Stimulated activated CD8-positive, alpha-beta memory T cell treated with anti-CD3 and anti-CD28 coated beads, Interleukin-4, amount 100 ng/mL, for 48 hours (primary cell): ENCODE results near the gene PSMA8.
A peak's percentile ranks its signal among the peaks of the same experiment; 100 is the strongest.
"Not testable (repeated sequence)": the region's sequence is repeated elsewhere in the genome, so short reads cannot be mapped to it uniquely, and the experiment has no call there.

Experiments used
- DNase-seq: peaks from one replicate; pipeline ENCODE4 v3.0.0-alpha.2; 2020

PSMA8 gene

DNA sequence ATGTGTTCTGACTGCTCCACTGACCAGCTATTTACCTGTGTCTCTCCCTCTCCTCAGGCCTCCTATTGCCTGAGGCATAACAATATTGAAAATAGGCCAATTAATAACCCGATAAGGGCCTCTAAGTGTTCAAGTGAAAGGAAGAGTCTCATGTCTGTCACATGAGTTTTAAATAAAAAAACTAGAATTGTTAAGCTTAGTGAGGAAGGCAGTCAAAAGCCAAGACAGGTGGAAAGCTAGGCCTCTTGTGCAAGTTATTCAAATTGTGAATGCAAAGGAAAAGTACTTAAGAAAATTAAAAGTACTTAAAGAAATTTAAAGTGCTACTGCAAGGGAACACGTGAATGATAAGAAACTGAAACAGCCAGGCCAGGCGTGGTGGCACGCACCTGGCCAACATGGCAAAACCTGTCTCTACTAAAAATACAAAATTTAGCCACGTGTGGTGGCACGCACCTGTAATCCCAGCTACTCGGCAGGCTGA, 47.7 kb downstream of the PSMA8 start:
- DNase-seq: no peak

- DNase-seq: no peak
Measured at GRCh38 chr18:26183395-26184112, 49.9 kb downstream of the PSMA8 start.

DNA sequence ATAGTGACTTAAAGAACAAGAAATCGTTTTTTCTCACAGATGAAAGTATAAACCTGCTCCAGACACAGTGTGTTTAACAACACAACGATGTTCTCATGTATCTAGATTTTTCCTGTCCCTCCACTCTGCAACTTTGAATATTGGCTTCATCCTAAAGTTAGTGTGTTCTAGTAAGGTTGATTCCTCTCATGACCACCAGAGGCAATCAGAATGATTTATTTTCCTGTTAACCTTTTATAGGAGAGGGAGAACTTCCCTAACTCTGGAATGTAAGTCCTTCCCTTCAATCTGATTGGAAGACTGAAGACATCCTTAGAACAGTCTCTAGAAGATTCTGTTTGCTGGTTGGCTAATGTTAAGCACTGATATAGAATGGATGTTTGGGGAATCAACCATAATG, 51.6 kb downstream of the PSMA8 start:
- no peak for DNase-seq

GRCh38 chr18:26190506-26190905, 56.8 kb downstream of the PSMA8 start:
- DNase-seq: peak; percentile 46

DNA sequence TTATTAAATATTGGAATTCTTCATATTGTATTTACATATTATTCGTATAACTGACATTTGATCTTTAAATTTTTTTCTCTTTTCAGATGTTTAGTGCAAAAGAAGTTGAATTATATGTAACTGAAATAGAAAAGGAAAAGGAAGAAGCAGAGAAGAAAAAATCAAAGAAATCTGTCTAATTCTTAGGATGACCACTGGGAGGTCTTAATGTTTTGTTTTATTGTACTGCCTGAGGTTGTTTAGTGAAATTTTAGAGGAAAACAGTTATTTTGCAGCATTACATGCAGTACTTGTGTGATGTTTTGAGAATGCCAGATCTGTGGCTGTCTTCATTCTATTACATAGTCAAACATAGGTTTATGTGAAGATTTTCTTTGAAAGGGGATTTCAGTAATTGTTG, 58.6 kb downstream of the PSMA8 start:
- no peak for DNase-seq

- no peak for DNase-seq
Measured at GRCh38 chr18:26196605-26197004, 62.9 kb downstream of the PSMA8 start.

GRCh38 chr18:26202001-26202400, 68.3 kb downstream of the PSMA8 start:
- not testable (repeated sequence) for DNase-seq

GRCh38 chr18:26205318-26205717, 71.6 kb downstream of the PSMA8 start:
- no peak for DNase-seq

- no peak for DNase-seq
Measured at GRCh38 chr18:26206488-26206887, 72.8 kb downstream of the PSMA8 start.

- DNase-seq: no peak
Measured at GRCh38 chr18:26207937-26208336, 74.3 kb downstream of the PSMA8 start.

DNA sequence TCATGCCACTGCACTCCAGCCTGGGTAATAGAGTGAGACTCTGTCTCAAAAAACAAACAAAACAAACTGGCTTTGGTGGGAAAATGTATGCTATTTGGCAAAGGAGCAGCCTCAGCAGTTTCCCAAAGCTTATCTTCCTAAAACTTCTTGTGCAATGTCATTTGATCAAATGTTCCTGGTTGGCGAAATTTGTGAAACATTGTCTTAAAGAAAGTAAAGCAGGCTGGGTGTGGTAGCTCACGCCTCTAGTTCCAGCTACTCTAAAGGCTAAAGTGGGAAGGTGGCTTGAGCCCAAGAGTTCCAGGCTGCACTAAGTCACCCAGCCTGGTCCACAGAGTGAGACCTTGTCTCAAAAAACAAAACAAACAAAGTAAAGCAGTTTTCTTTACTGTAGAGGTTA, 75.3 kb downstream of the PSMA8 start:
- DNase-seq: no peak

DNA sequence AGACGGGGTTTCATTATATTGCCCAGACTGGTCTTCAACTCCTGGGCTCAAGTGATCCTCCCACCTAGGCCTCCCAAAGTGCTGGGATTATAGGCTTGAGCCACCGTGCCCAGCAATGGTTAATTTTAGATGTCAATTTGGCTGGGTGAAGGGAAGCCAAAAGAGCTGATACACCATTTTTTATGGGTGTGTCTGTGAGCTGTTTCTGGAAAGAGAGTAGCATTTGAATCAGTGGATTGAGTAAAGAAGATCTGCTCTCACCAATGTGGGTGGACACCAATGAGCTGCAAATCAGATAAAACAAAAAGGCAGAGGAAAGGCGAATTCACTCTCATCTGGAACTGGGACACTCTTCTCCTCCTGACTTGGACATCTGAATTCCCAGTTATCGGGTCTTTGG, 76.5 kb downstream of the PSMA8 start:
- no peak for DNase-seq

- peak; percentile 39 for DNase-seq
Measured at GRCh38 chr18:26215247-26215970, 81.7 kb downstream of the PSMA8 start.

- no peak for DNase-seq
Measured at GRCh38 chr18:26225022-26225693, 91.5 kb downstream of the PSMA8 start.

- no peak for DNase-seq
Measured at GRCh38 chr18:26225915-26226228, 92.2 kb downstream of the PSMA8 start.

- peak; percentile 95 for DNase-seq
Measured at GRCh38 chr18:26226229-26227050, 92.8 kb downstream of the PSMA8 start, which contains the start of gene TAF4B. Gene TAF4B (plus strand): TSS chr18:26226445. CDS start chr18:26226934, 489 bp downstream.

- DNase-seq: no peak
Measured at GRCh38 chr18:26227051-26227670, 93.5 kb downstream of the PSMA8 start.

- DNase-seq: no peak
Measured at GRCh38 chr18:26228562-26229260, 95.0 kb downstream of the PSMA8 start.

DNA sequence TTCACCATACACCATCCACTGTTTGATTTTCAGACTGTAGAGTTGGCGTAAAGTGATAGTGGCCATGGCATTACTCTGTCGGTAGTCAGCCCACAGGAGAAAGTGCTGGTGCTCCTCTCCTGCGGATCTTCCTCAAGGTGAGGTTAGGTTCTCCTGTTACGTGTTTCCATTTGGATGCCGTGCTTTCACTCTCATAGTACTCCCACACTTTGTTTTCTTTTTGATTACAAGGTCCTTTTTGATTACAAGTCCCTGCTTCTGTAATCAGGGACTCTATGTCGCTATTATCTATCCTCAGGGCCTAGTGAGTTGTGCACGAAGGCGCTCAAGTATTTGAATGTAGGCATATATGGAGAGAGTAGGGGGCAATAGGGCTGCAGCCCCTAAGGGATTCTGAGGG, 96.8 kb downstream of the PSMA8 start:
- no peak for DNase-seq

DNA sequence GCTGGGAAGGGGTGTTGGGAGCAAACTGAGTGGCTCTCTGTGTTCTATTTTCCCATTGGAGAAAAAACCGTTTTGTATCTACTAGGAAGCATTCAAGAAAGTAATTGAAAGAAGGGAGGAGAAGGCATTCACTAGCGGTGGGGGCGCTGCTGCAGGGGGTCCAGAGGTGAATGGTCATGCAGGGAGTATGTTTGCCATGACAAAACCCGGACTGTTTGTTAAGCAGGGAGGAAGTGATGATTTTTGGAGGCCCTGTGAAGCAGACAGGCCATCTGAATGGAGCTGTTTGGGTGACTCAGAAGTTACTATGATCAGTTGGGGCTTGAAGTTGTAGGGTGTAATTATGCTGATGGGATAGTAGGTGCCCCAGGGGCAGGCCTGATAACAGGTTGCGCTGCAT, 99.5 kb downstream of the PSMA8 start:
- no peak for DNase-seq

- DNase-seq: not testable (repeated sequence)
Measured at GRCh38 chr18:26237363-26237762, 103.7 kb downstream of the PSMA8 start.

- not testable (repeated sequence) for DNase-seq
Measured at GRCh38 chr18:26238718-26239117, 105.0 kb downstream of the PSMA8 start.
